ENCODE measurements around the gene SND1. TPM values are rescaled to one million over a fixed set of nuclear protein-coding genes. Genes with fewer than 3 reads are reported as not detected.
A peak's percentile ranks its signal among the peaks of the same experiment; 100 is the strongest.

SND1 gene
- total and polyA plus RNA-seq, 2 donors from 2014 or later = 83.0 to 154 TPM

DNA sequence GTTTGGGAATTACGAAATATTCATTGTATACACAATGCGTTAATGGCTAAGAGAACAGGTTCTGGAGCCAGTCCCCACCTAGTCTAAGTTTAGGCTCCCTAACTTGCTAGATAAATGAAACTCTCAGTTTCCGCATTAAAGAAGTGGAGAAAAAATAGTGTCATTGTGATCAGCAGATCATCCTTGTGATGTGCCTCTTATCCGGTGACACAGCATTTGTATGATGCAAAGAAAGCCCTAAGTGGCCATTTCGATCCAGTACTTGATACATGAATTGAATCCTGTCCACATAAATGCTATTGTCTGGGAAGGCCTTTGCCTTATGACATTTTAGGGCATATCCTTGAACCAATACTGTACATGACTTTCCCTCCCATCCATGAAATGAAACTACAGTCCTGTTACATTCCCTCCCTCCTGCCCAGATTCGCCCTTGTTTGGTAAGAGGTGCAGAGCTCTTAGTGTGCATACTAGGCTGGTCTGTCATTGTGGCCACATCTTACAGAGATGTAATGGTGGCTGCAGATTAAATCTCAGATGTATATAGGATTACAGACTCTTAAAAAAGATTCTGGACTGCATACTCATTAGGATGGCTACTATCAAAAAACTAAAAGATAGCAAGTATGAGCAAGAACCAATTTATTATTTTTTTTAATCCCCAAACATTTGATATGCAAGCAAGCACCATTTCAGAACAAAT lies 298.4 kb downstream of the SND1 start:
- Histone ChIP-seq H3K36me3 (ENCODE audit: control insufficient read depth in 2 of 3, insufficient read depth in 3 of 3, low read length in 3 of 3) (no peaks in the 10 kb centered on the region), H3K27me3 (ENCODE audit: control insufficient read depth, insufficient read depth, low read length) (no peaks in the 10 kb centered on the region), H3K27ac (ENCODE audit: low read depth in 2 of 2, low read length in 2 of 2) (no peak overlapping the region), H3K9ac (ENCODE audit: low read length in 3 of 3) (no peak overlapping the region), H3K4me1 (ENCODE audit: control insufficient read depth in 2 of 3, insufficient read depth in 2 of 3, low read depth in 1 of 3, low read length in 3 of 3) (peaks cover 0 to 4% (median 0%) of the 10 kb centered on the region in 3 donors), H3K9me3 (ENCODE audit: control insufficient read depth in 2 of 3, insufficient read depth in 1 of 3, low read length in 3 of 3) (no peaks in the 10 kb centered on the region), H3K4me3 (ENCODE audit: low read length in 3 of 3) (no peak overlapping the region)
- intact Hi-C loops (cut with DNase I) = no loop called here
- DNase-seq = no peak
- no peak for FAIRE-seq
- TF ChIP-seq, protein P1, sequence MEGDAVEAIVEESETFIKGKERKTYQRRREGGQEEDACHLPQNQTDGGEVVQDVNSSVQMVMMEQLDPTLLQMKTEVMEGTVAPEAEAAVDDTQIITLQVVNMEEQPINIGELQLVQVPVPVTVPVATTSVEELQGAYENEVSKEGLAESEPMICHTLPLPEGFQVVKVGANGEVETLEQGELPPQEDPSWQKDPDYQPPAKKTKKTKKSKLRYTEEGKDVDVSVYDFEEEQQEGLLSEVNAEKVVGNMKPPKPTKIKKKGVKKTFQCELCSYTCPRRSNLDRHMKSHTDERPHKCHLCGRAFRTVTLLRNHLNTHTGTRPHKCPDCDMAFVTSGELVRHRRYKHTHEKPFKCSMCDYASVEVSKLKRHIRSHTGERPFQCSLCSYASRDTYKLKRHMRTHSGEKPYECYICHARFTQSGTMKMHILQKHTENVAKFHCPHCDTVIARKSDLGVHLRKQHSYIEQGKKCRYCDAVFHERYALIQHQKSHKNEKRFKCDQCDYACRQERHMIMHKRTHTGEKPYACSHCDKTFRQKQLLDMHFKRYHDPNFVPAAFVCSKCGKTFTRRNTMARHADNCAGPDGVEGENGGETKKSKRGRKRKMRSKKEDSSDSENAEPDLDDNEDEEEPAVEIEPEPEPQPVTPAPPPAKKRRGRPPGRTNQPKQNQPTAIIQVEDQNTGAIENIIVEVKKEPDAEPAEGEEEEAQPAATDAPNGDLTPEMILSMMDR (IDR thresholded peaks at IDR 0.05; ENCODE audit: borderline replicate concordance, extremely low read depth, insufficient read depth) = no peak

DNA sequence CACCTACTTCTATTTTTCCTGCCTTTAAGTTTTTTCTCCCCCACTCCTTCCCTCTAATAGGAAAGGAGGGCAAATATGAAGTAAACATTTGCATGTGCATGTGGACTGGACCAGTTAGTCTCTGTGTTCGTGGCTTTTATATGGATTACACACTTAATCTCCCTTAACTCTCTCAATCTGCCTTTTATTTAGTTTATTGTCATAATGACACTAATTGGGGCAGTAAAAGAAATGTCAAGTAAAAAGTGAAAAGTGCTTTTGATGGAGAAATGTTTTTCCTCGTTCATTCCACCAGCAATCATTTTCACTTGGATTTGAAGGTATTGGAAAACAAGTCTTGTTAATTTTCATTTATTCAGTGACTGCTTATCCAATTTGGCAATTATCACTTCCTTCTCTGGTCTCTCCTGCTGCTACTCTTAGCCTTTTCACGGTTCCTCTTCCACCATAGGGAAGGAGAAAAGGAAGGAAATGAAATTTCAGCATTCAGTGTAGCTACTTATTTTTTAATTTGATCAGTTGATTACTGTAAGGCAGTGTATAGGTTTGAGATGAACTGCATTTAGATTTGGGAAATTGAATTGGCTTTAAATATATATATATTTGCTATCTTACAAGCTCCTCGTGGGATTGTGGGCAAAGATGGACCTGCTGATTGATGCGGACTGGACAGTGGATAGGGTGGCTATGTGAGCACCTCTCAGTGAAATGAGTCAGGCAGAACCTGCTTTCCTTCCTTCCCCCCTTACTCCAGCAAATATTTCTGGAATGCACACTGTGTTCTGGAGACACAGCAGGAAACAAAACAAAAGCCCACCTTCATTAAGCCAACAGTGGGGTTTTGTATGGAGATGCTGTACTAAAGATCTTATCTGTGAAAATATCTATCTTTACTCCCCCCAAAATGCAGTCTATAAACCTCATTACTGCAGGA lies 301.7 kb downstream of the SND1 start:
- Histone ChIP-seq H3K4me1 (ENCODE audit: control insufficient read depth in 2 of 3, insufficient read depth in 2 of 3, low read depth in 1 of 3, low read length in 3 of 3) (peaks cover 0 to 4% (median 0%) of the 10 kb centered on the region in 3 donors), H3K27ac (ENCODE audit: low read depth in 2 of 2, low read length in 2 of 2) (no peak overlapping the region), H3K9me3 (ENCODE audit: control insufficient read depth in 2 of 3, insufficient read depth in 1 of 3, low read length in 3 of 3) (no peaks in the 10 kb centered on the region), H3K27me3 (ENCODE audit: control insufficient read depth, insufficient read depth, low read length) (no peaks in the 10 kb centered on the region), H3K4me3 (ENCODE audit: low read length in 3 of 3) (no peak overlapping the region), H3K36me3 (ENCODE audit: control insufficient read depth in 2 of 3, insufficient read depth in 3 of 3, low read length in 3 of 3) (no peaks in the 10 kb centered on the region), H3K9ac (ENCODE audit: low read length in 3 of 3) (no peak overlapping the region)
- TF ChIP-seq, protein P1 (IDR thresholded peaks at IDR 0.05; ENCODE audit: borderline replicate concordance, extremely low read depth, insufficient read depth) = no peak
- DNase-seq = peak in 1 of 5 donors; percentile 27
- intact Hi-C loops (cut with DNase I) = no loop called here
- no peak for FAIRE-seq

DNA sequence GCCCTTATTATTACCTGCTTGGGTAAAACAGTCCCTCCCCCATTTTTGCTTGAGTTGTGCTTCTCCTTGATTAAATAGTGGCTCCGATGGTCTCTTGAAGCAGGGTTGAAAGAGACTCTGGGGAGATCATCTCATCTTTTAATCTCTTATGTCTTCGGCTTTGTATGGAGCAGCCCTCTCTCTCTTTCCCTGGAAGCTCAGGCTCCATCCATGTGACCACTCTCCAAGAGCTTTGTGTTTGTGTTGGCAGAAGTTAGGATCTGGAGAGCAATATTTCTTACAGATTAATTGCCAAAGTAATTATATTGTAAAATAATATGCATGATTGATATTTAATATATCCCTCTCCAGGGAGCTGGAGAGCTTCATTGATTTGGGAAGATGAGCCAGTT lies 302.4 kb downstream of the SND1 start:
- Histone ChIP-seq H3K4me3 (ENCODE audit: low read length in 3 of 3) (no peak overlapping the region), H3K4me1 (ENCODE audit: control insufficient read depth in 2 of 3, insufficient read depth in 2 of 3, low read depth in 1 of 3, low read length in 3 of 3) (peaks cover 0 to 4% (median 0%) of the 10 kb centered on the region in 3 donors), H3K27me3 (ENCODE audit: control insufficient read depth, insufficient read depth, low read length) (no peaks in the 10 kb centered on the region), H3K27ac (ENCODE audit: low read depth in 2 of 2, low read length in 2 of 2) (no peak overlapping the region), H3K9ac (ENCODE audit: low read length in 3 of 3) (no peak overlapping the region), H3K36me3 (ENCODE audit: control insufficient read depth in 2 of 3, insufficient read depth in 3 of 3, low read length in 3 of 3) (no peaks in the 10 kb centered on the region), H3K9me3 (ENCODE audit: control insufficient read depth in 2 of 3, insufficient read depth in 1 of 3, low read length in 3 of 3) (no peaks in the 10 kb centered on the region)
- FAIRE-seq (no peak), DNase-seq (peak in 1 of 5 donors; percentile 43)
- TF ChIP-seq, protein P1 (IDR thresholded peaks at IDR 0.05; ENCODE audit: borderline replicate concordance, extremely low read depth, insufficient read depth) = no peak
- intact Hi-C loops (cut with DNase I) = no loop called here

Measured in kidney (tissue), 14 donors.